Skeletal muscle tissue (tissue), 4 donors: ENCODE measurements around the gene PTPRA. TPM values are rescaled to one million over a fixed set of nuclear protein-coding genes. Genes with fewer than 3 reads are reported as not detected.
"Not testable (repeated sequence)": the region's sequence is repeated elsewhere in the genome, so short reads cannot be mapped to it uniquely, and the experiment has no call there.

Experiments used
- H3K27ac ChIP-seq: one replicate; pipeline ENCODE4 v1.7.0; 2013; ENCODE audit warnings: mild to moderate bottlenecking, low read depth, low read length, inconsistent platforms
- H3K27me3 ChIP-seq, 3 donors: one replicate each; pipeline ENCODE4 v1.7.0; 2013; ENCODE audit warnings: low read length in 3 of 3; ENCODE audit not compliant: control insufficient read depth in 3 of 3, insufficient read depth in 3 of 3
- H3K36me3 ChIP-seq, 3 donors: one replicate each; pipeline ENCODE4 v1.7.0; 2013; ENCODE audit warnings: low read length in 3 of 3; ENCODE audit not compliant: control insufficient read depth in 3 of 3, insufficient read depth in 3 of 3
- H3K4me1 ChIP-seq, 3 donors: one replicate each; pipeline ENCODE4 v1.7.0; 2013; ENCODE audit warnings: low read length in 3 of 3, mild to moderate bottlenecking in 3 of 3; ENCODE audit not compliant: control insufficient read depth in 3 of 3, insufficient read depth in 3 of 3
- H3K4me3 ChIP-seq, 3 donors: one replicate each; pipeline ENCODE4 v1.7.0; 2013; ENCODE audit warnings: low read length in 3 of 3
- H3K9ac ChIP-seq, 3 donors: one replicate each; pipeline ENCODE4 v1.7.0; 2013; ENCODE audit warnings: low read length in 3 of 3, mild to moderate bottlenecking in 3 of 3, moderate library complexity in 2 of 3, low read depth in 1 of 3
- H3K9me3 ChIP-seq, 3 donors: one replicate each; pipeline ENCODE4 v1.7.0; 2013; ENCODE audit warnings: low read length in 3 of 3; ENCODE audit not compliant: control insufficient read depth in 3 of 3
- total RNA-seq: library from RNA; depleted of rRNA; stranded (reverse); fragments of >200 nt; gene quantifications from one replicate; pipeline ENCODE4 v1.2.3, GENCODE V29; 2014
- donor health status: Osteomylitis.

Gene PTPRA
- total RNA-seq, 1 donor from 2014 or later, result 93.4 TPM

DNA sequence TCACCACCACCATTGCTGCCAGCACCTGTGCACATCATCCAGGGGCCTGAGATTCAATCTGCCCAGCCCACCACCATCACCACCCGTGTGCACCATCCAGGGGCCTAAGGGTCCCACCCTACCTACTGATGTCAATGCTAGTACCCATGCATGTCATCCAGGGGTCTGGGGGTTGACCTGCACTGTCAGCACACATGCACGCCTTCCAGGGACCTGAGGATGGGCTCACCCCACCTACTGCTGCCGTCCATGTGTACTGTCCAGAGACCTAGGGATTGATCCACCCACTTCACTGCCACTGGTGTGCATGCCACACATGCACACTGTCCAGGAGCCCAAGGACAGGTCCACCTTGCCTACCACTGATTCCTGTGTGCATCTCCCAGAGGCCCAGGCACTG lies 186.2 kb downstream of the PTPRA start:
- H3K27ac ChIP-seq, result no peak overlapping the region
- no peak overlapping the region for H3K9ac ChIP-seq
- H3K4me1 ChIP-seq, result no peaks in the 10 kb centered on the region
- H3K36me3 ChIP-seq, result no peaks in the 10 kb centered on the region
- no peaks in the 10 kb centered on the region for H3K27me3 ChIP-seq
- no peaks in the 10 kb centered on the region for H3K9me3 ChIP-seq
- H3K4me3 ChIP-seq, result no peak overlapping the region

DNA sequence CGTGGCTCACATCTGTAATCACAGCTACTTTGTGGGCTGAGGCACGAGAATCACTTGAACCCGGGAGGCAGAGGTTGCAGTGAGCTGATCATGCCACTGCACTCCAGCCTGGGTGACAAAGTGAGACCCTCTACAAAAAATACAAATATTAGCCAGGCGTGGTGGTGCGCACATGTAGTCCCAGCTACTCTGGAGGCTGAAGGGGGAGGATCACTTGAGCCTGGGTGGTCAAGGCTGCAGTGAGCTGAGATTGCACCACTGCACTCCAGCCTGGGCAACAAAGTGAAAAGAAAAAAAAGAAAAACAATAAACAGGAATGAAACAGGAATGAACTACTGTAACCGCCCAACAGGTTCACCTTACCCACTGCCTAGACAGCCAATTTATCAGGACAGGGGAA lies 190.8 kb downstream of the PTPRA start:
- H3K4me1 ChIP-seq, H3K27ac ChIP-seq, H3K9me3 ChIP-seq, H3K36me3 ChIP-seq, H3K9ac ChIP-seq, H3K4me3 ChIP-seq, H3K27me3 ChIP-seq: not testable (repeated sequence)

GRCh38 chr20:3067139-3068014 lies 194.1 kb downstream of the PTPRA start:
- Histone ChIP-seq H3K27me3 (peaks cover 9 to 14% (median 12%) of the 10 kb centered on the region in 3 donors), H3K36me3 (no peaks in the 10 kb centered on the region), H3K9ac (no peak overlapping the region), H3K27ac (no peak overlapping the region), H3K4me1 (peaks cover 0 to 4% (median 3%) of the 10 kb centered on the region in 3 donors), H3K4me3 (no peak overlapping the region), H3K9me3 (no peaks in the 10 kb centered on the region)

DNA sequence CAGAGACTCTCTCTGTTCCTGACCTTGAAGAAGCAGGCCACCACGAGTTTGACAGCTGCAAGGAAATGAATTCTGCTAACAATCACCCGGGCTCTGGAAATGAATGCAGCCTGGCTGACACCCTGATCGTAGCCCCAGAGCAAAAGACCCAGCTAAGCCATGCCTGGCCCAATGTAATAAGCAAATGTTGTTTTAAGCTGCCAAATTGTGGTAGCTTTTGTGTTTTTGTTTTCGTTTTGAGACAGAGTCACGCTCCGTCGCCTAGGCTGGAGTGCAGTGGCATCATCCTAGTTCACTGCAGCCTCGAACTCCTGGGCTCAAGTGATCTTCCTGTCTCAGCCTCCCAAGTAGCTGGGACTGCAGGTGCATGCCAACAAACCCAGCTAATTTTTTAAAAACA lies 194.8 kb downstream of the PTPRA start:
- Histone ChIP-seq H3K4me1 (peaks cover 0 to 6% (median 3%) of the 10 kb centered on the region in 3 donors), H3K27me3 (peaks cover 15 to 19% (median 19%) of the 10 kb centered on the region in 3 donors), H3K27ac (no peak overlapping the region), H3K9ac (no peak overlapping the region), H3K9me3 (no peaks in the 10 kb centered on the region), H3K36me3 (no peaks in the 10 kb centered on the region), H3K4me3 (no peak overlapping the region)

DNA sequence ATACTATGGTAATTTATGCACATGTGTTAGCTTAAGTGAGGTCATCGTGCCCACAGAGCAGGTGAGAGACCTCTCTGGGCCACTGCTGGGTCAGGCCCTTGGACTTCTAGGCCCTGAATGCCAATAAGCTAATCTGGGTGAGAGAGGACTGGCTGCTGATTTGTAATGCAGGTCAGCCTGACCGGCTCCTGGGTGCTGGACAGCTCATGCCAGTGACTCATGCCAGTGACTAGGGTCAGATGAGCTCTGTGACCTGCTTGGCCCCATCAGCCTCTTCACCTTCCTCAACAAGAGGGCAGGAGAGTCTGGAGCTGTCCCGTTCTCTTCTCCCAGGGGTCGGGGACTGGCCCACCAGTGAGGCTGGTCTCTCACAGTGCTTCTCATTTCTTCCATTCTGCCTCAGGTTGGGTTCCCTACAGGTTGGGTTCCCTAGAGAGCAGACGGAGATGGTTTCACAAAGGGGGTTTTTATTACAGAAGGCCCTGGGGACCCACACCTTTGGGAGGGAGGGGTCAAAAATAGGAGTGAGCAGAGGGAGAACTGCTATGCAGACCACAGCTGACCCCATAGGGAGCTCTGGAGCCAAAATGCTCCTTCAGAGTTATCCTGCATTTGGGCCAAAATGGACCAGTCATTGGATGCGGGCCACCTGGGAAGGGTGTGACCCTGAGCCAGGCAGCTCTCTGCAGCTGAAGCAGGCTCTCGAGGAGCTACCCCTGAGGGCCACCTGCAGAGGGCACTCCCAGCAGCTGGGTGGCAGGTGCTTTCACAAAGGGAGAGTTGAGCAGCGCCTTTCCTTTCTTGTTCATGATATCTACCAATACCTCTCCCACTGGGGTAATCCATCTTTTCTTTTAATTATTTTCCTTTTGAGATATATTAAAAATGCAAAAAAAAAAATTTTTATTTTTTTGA lies 196.0 kb downstream of the PTPRA start:
- Histone ChIP-seq H3K9me3 (no peaks in the 10 kb centered on the region), H3K27ac (no peak overlapping the region), H3K9ac (no peak overlapping the region), H3K27me3 (peaks cover 15 to 22% (median 21%) of the 10 kb centered on the region in 3 donors), H3K4me1 (peaks cover 0 to 6% (median 3%) of the 10 kb centered on the region in 3 donors), H3K36me3 (no peaks in the 10 kb centered on the region), H3K4me3 (no peak overlapping the region)

GRCh38 chr20:3070725-3071124 lies 197.4 kb downstream of the PTPRA start:
- Histone ChIP-seq H3K27me3 (peaks cover 15 to 22% (median 21%) of the 10 kb centered on the region in 3 donors), H3K9me3 (no peaks in the 10 kb centered on the region), H3K9ac (no peak overlapping the region), H3K27ac (no peak overlapping the region), H3K4me1 (peaks cover 0 to 6% (median 3%) of the 10 kb centered on the region in 3 donors), H3K36me3 (no peaks in the 10 kb centered on the region), H3K4me3 (no peak overlapping the region)

DNA sequence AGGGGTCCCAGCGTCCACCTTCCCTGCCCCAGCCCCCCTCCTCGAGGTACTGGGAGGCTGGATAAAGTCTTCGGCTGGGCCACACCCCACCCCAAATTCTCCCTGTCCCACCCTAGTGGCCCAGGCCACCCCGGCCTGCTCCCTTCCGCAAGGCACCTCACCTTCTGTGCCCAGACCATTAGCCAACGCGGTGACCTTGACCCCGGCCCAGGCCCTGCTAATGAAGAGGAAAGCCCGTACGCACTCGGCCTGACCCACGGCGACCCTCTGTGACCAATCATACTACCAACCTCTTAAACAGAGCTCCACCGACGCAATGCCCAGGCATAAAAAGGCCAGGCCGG lies 198.0 kb downstream of the PTPRA start:
- H3K4me1 ChIP-seq, result peaks cover 0 to 6% (median 3%) of the 10 kb centered on the region in 3 donors
- peaks cover 15 to 22% (median 21%) of the 10 kb centered on the region in 3 donors for H3K27me3 ChIP-seq
- H3K36me3 ChIP-seq, result no peaks in the 10 kb centered on the region
- no peak overlapping the region for H3K27ac ChIP-seq
- H3K9ac ChIP-seq, result peak overlapping the region in 1 of 3 donors; percentile 25
- H3K9me3 ChIP-seq, result no peaks in the 10 kb centered on the region
- H3K4me3 ChIP-seq, result peak overlapping the region; percentile 32 to 41 (median 38)

DNA sequence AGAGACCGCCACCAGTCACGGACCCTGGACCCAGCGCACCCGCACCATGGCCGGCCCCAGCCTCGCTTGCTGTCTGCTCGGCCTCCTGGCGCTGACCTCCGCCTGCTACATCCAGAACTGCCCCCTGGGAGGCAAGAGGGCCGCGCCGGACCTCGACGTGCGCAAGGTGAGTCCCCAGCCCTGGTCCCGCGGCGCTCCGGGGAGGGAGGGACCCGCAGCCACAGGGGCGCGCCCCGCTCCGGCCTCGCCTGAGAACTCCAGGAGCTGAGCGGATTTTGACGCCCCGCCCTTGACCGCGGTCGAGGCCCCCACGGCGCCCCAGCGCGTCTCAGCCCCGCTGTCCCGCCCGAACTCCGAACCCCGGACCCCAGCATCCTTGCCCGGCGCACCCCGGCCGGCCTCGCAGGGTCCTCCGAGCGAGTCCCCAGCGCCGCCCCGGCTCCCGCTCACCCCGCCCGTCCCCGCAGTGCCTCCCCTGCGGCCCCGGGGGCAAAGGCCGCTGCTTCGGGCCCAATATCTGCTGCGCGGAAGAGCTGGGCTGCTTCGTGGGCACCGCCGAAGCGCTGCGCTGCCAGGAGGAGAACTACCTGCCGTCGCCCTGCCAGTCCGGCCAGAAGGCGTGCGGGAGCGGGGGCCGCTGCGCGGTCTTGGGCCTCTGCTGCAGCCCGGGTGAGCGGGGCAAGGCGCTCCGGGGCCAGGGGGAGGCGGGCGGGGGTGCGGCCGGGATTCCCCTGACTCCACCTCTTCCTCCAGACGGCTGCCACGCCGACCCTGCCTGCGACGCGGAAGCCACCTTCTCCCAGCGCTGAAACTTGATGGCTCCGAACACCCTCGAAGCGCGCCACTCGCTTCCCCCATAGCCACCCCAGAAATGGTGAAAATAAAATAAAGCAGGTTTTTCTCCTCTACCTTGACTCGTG lies 198.6 kb downstream of the PTPRA start, which contains the start of gene OXT:
Gene OXT (plus strand): TSS at position 11 of the 920 bp plus-strand sequence. CDS start 36 bp downstream, at position 47.
- H3K9me3 ChIP-seq, result no peaks in the 10 kb centered on the region
- H3K27me3 ChIP-seq, result peaks cover 15 to 22% (median 21%) of the 10 kb centered on the region in 3 donors
- H3K36me3 ChIP-seq, result no peaks in the 10 kb centered on the region
- peak within 1 kb of the TSS in 1 of 3 donors; percentile 25 for H3K9ac ChIP-seq
- peaks cover 0 to 6% (median 3%) of the 10 kb centered on the region in 3 donors for H3K4me1 ChIP-seq
- no peak within 1 kb of the TSS for H3K27ac ChIP-seq
- peak within 1 kb of the TSS; percentile 32 to 49 (median 38) for H3K4me3 ChIP-seq

GRCh38 chr20:3072530-3073250 lies 199.4 kb downstream of the PTPRA start:
- peaks cover 0 to 6% (median 3%) of the 10 kb centered on the region in 3 donors for H3K4me1 ChIP-seq
- no peaks in the 10 kb centered on the region for H3K9me3 ChIP-seq
- H3K27me3 ChIP-seq, result peaks cover 15 to 22% (median 21%) of the 10 kb centered on the region in 3 donors
- H3K4me3 ChIP-seq, result peak overlapping the region in 1 of 3 donors; percentile 30
- no peak overlapping the region for H3K9ac ChIP-seq
- no peak overlapping the region for H3K27ac ChIP-seq
- H3K36me3 ChIP-seq, result no peaks in the 10 kb centered on the region
